H1 (cell line): ENCODE data around the gene VWA5B2. TPM values are rescaled to one million over a fixed set of nuclear protein-coding genes. Genes with fewer than 3 reads are reported as not detected.

ENCODE experiments used
- CTCF ChIA-PET: fragments of 300-600 bp; sonication (Branson Sonifier 250); formaldehyde crosslinking; loops from one replicate; lab custom pipeline; 2021; ENCODE audit not compliant: partially characterized antibody; lab: Charles Lee
- POLR2A ChIA-PET: fragments of 300-600 bp; sonication (Branson Sonifier 250); formaldehyde crosslinking; loops from one replicate; lab custom pipeline; 2021; ENCODE audit warnings: inconsistent platforms; ENCODE audit not compliant: partially characterized antibody; lab: Charles Lee
- DNase-seq, 2 experiments: peaks; one replicate each; pipeline versions ENCODE4 v3.0.0 to v3.0.0-alpha.2; 2010 to 2022; ENCODE audit warnings: low spot score in 2 of 2, low read depth in 1 of 2, mixed read lengths in 1 of 2
- FAIRE-seq: peaks from 2 replicates; lab custom pipeline; 2011; peaks lifted over from hg19 to GRCh38; lab: Jason Lieb, UNC
- H2AFZ ChIP-seq: 2 replicates; pipeline ENCODE4 v1.8.1; 2012; ENCODE audit warnings: low read length, inconsistent platforms
- H2AK5ac ChIP-seq: 2 replicates; pipeline ENCODE4 v1.6.1; 2013; ENCODE audit warnings: low read depth, low read length
- H2BK120ac ChIP-seq: replicated peaks from 2 replicates; pipeline ENCODE3; 2013; ENCODE audit warnings: low read depth, low read length, inconsistent platforms
- H2BK12ac ChIP-seq: 2 replicates; pipeline ENCODE4 v1.6.1; 2013; ENCODE audit warnings: low read depth, low read length
- H2BK15ac ChIP-seq: 2 replicates; pipeline ENCODE4 v1.6.1; 2013; ENCODE audit warnings: low read length
- H2BK20ac ChIP-seq: 2 replicates; pipeline ENCODE4 v1.6.1; 2013; ENCODE audit warnings: low read length
- H2BK5ac ChIP-seq: 2 replicates; pipeline ENCODE4 v1.6.1; 2013; ENCODE audit warnings: low read depth, low read length
- H3K14ac ChIP-seq: 2 replicates; pipeline ENCODE4 v1.6.1; 2013; ENCODE audit warnings: inconsistent platforms; ENCODE audit not compliant: insufficient read length
- H3K18ac ChIP-seq: 2 replicates; pipeline ENCODE4 v1.6.1; 2013; ENCODE audit warnings: low read length; ENCODE audit errors: extremely low read depth
- H3K23ac ChIP-seq: 2 replicates; pipeline ENCODE4 v1.6.1; 2013; ENCODE audit warnings: inconsistent platforms; ENCODE audit not compliant: insufficient read length
- H3K23me2 ChIP-seq: 2 replicates; pipeline ENCODE4 v1.6.1; 2013; ENCODE audit warnings: low read depth, low read length
- H3K27ac ChIP-seq: 2 replicates; pipeline ENCODE4 v1.6.1; 2011; ENCODE audit warnings: low read depth, low read length, inconsistent platforms
- H3K27me3 ChIP-seq, 4 experiments: replicated peaks in 1 of 4; 1 replicate in 1 of 4; 2 replicates in 3 of 4; pipeline versions ENCODE4 v1.6.1 to v1.8.1; 2011 to 2013; ENCODE audit warnings: low read length in 3 of 4, mild to moderate bottlenecking in 3 of 4, inconsistent platforms in 2 of 4, mixed read lengths in 2 of 4, moderate library complexity in 1 of 4; ENCODE audit not compliant: control insufficient read depth in 3 of 4, insufficient read depth in 3 of 4; ENCODE audit errors: extremely low read depth in 1 of 4
- H3K36me3 ChIP-seq, 4 experiments: 2 replicates each; pipeline versions ENCODE4 v1.6.1 to v1.8.1; 2011 to 2013; ENCODE audit warnings: mild to moderate bottlenecking in 4 of 4, low read length in 3 of 4, moderate library complexity in 2 of 4, control low read depth in 1 of 4, inconsistent platforms in 1 of 4; ENCODE audit not compliant: insufficient read depth in 4 of 4, control insufficient read depth in 2 of 4
- H3K4ac ChIP-seq: replicated peaks from 2 replicates; pipeline ENCODE3; 2013; ENCODE audit warnings: low read length, low read depth, mixed read lengths, inconsistent platforms; ENCODE audit not compliant: insufficient read length
- H3K4me1 ChIP-seq, 4 experiments: replicated peaks in 1 of 4; 1 replicate in 1 of 4; 2 replicates in 3 of 4; pipeline versions ENCODE4 v1.6.1 to v1.8.1; 2011 to 2013; ENCODE audit warnings: low read length in 3 of 4, inconsistent platforms in 2 of 4, mixed read lengths in 1 of 4; ENCODE audit not compliant: insufficient read depth in 4 of 4, control insufficient read depth in 3 of 4
- H3K4me2 ChIP-seq, 2 experiments: 2 replicates each; pipeline versions ENCODE4 v1.6.1 to v1.8.1; 2011 to 2013; ENCODE audit warnings: low read depth in 2 of 2, low read length in 2 of 2, control low read depth in 1 of 2, inconsistent platforms in 1 of 2, mild to moderate bottlenecking in 1 of 2; ENCODE audit not compliant: insufficient read depth in 1 of 2
- H3K4me3 ChIP-seq, 4 experiments: fragments of 200-600, 300-600 bp in 1 of 4; sonication (generic), shearing (Covaris generic), sonication (Bioruptor Twin) in 1 of 4; 2 replicates each; pipeline versions ENCODE4 v1.5.1 to v1.8.1; 2011 to 2016; ENCODE audit warnings: low read length in 4 of 4, low read depth in 3 of 4, control low read depth in 2 of 4, inconsistent platforms in 2 of 4, mild to moderate bottlenecking in 2 of 4, mixed read lengths in 1 of 4, moderate library complexity in 1 of 4; ENCODE audit not compliant: insufficient read depth in 2 of 4; ENCODE audit errors: extremely low read depth in 1 of 4
- H3K56ac ChIP-seq: replicated peaks from 2 replicates; pipeline ENCODE3; 2013; ENCODE audit warnings: low read depth, mild to moderate bottlenecking, mixed read lengths, low read length, inconsistent platforms; ENCODE audit not compliant: insufficient read length
- H3K79me1 ChIP-seq: 2 replicates; pipeline ENCODE4 v1.6.1; 2013; ENCODE audit warnings: low read depth, low read length, control low read depth
- H3K79me2 ChIP-seq, 2 experiments: 2 replicates each; pipeline versions ENCODE4 v1.6.1 to v1.8.1; 2012 to 2013; ENCODE audit warnings: low read length in 2 of 2, mild to moderate bottlenecking in 2 of 2, inconsistent platforms in 1 of 2; ENCODE audit not compliant: insufficient read depth in 2 of 2, control insufficient read depth in 1 of 2
- H3K9ac ChIP-seq, 4 experiments: replicated peaks in 1 of 4; 1 replicate in 1 of 4; 2 replicates in 3 of 4; pipeline versions ENCODE4 v1.6.1 to v1.8.1; 2011 to 2013; ENCODE audit warnings: low read depth in 3 of 4, low read length in 3 of 4, control low read depth in 2 of 4, mild to moderate bottlenecking in 2 of 4, moderate library complexity in 2 of 4, inconsistent platforms in 1 of 4; ENCODE audit errors: extremely low read depth in 1 of 4
- H3K9me3 ChIP-seq, 2 experiments: 2 replicates each; pipeline versions ENCODE4 v1.6.1 to v1.8.1; 2012 to 2013; ENCODE audit warnings: mild to moderate bottlenecking in 2 of 2, moderate library complexity in 2 of 2, control low read depth in 1 of 2, inconsistent platforms in 1 of 2, low read depth in 1 of 2, low read length in 1 of 2, mixed read lengths in 1 of 2; ENCODE audit not compliant: insufficient read depth in 2 of 2
- H4K20me1 ChIP-seq, 2 experiments: replicated peaks in 1 of 2; 2 replicates each; pipeline versions ENCODE3 to v1.8.1; 2011 to 2013; ENCODE audit warnings: inconsistent platforms in 2 of 2, low read length in 2 of 2, mild to moderate bottlenecking in 1 of 2; ENCODE audit not compliant: insufficient read depth in 2 of 2, control insufficient read depth in 1 of 2
- H4K5ac ChIP-seq: 2 replicates; pipeline ENCODE4 v1.6.1; 2013; ENCODE audit warnings: low read length, low read depth, mixed read lengths, inconsistent platforms; ENCODE audit not compliant: insufficient read length
- H4K8ac ChIP-seq: 2 replicates; pipeline ENCODE4 v1.8.0; 2013; ENCODE audit warnings: mild to moderate bottlenecking, moderate library complexity, low read length, inconsistent platforms; ENCODE audit not compliant: insufficient read depth; ENCODE audit errors: extremely low read depth
- H4K91ac ChIP-seq: replicated peaks from 2 replicates; pipeline ENCODE3; 2013; ENCODE audit warnings: low read length, mixed read lengths, inconsistent platforms; ENCODE audit not compliant: insufficient read length
- CBX8 ChIP-seq: fragments of 300-800, 300-1000 bp; sonication (generic); IDR thresholded peaks from 2 replicates; pipeline ENCODE4 v1.7.1; 2016; ENCODE audit warnings: low read depth, low read length, borderline replicate concordance
- CTCF ChIP-seq, 3 experiments: IDR thresholded peaks; 1 replicate in 2 of 3; 2 replicates in 1 of 3; pipeline versions ENCODE4 v1.5.1 to v1.6.1; 2011; ENCODE audit warnings: low read length in 3 of 3, mild to moderate bottlenecking in 3 of 3, inconsistent platforms in 2 of 3, low read depth in 1 of 3, moderate library complexity in 1 of 3; ENCODE audit not compliant: insufficient read depth in 1 of 3; ENCODE audit errors: control extremely low read depth in 1 of 3
- GABPA ChIP-seq: IDR thresholded peaks from 2 replicates; pipeline ENCODE4 v1.6.1; 2011; ENCODE audit warnings: mild to moderate bottlenecking, low read length, moderate library complexity, borderline replicate concordance; ENCODE audit not compliant: insufficient read depth
- HDAC6 ChIP-seq: IDR thresholded peaks from one replicate; pipeline ENCODE4 v1.7.1; 2012; ENCODE audit warnings: low read depth, mild to moderate bottlenecking, inconsistent platforms, low read length, moderate library complexity
- JUN ChIP-seq: IDR thresholded peaks from 2 replicates; pipeline ENCODE4 v1.6.1; 2011; ENCODE audit warnings: low read depth, mild to moderate bottlenecking, improper control_type of control experiment, low read length
- NRF1 ChIP-seq: IDR thresholded peaks from 2 replicates; pipeline ENCODE4 v1.6.1; 2011; ENCODE audit warnings: mild to moderate bottlenecking, low read depth, low read length, improper control_type of control experiment
- PHF8 ChIP-seq: fragments of 200-600 bp; sonication (generic); conservative IDR thresholded peaks from 2 replicates; pipeline ENCODE4 v1.7.1; 2012; ENCODE audit warnings: low read depth, mild to moderate bottlenecking, inconsistent platforms, low read length, moderate library complexity
- WGBS, 2 experiments: shearing (Covaris generic) in 1 of 2; methylation state at CpG; one replicate each; pipeline versions ENCODE4 v1.1.6 to v1.1.7; 2013 to 2015; ENCODE audit warnings: low lambda C conversion rate in 2 of 2, mixed read lengths in 2 of 2, inconsistent platforms in 1 of 2, low coverage in 1 of 2, missing lambda C conversion rate in 1 of 2; ENCODE audit not compliant: insufficient replicate concordance in 2 of 2, insufficient coverage in 1 of 2, insufficient read length in 1 of 2; ENCODE audit errors: extremely low coverage in 1 of 2, missing lambda C conversion rate in 1 of 2; 5-methylcytosine and 5-hydroxymethylcytosine counted together
- polyA plus RNA-seq, 7 experiments: library from polyadenylated mRNA; depleted of rRNA in 3 of 7; stranded (reverse) in 5 of 7; unstranded in 2 of 7; fragments of >200 nt in 5 of 7; fragments of 200-250 nt in 2 of 7; gene quantifications; 1 replicate in 5 of 7; 2 replicates in 1 of 7; 4 replicates in 1 of 7; pipeline versions ENCODE4 v1.2.1 to v1.2.3, GENCODE V29; 2011 to 2013; ENCODE audit warnings: missing spikeins in 2 of 7, mixed read lengths in 2 of 7
- total RNA-seq: library from RNA; stranded (reverse); fragmentation: NEBNext Ultra II Directional; extraction: Animal tissue kit (Norgen Biotek cat#: 25700); gene quantifications from 2 replicates; pipeline ENCODE4 v1.2.1, GENCODE V29; 2021
- TF ChIP-seq, protein P1 (sequence below): IDR thresholded peaks from 2 replicates; pipeline ENCODE4 v1.6.1; 2012; ENCODE audit warnings: low read length, inconsistent platforms

The VWA5B2 gene
- total and polyA plus RNA-seq, 2 of the 8 experiments (the other 6 are each of a cell fraction or from before 2014, with no cell fraction given) = 0.53 to 0.56 TPM

DNA sequence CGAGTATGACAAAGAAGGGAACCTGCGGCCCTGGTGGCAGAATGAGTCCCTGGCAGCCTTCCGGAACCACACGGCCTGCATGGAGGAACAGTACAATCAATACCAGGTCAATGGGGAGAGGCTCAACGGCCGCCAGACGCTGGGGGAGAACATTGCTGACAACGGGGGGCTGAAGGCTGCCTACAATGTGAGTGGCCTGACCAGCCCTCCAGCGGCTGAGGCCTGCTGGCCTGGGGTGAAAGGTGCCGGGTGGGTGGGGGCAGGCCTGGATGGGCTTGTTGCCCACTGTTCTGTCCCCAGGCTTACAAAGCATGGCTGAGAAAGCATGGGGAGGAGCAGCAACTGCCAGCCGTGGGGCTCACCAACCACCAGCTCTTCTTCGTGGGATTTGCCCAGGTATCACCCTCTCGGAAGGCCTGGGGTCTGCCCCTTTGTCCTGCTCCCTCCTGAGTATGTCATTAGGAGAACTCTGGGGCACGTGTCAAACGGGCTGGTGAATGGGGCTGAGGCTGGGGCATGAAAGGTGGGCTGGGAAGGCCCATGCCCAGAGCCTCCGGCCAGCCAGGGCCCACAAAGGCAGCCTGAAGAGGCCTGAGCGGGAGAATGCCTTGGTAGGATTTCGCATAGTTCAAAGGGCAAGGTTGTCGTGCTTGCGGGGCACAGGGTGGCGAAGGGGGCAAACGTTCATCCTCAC, 61.8 kb downstream of the VWA5B2 start:
- no peaks in the 10 kb centered on the region for H3K36me3 ChIP-seq
- H3K23me2 ChIP-seq = no peaks in the 10 kb centered on the region
- H3K18ac ChIP-seq = no peak overlapping the region
- H2AK5ac ChIP-seq = no peak overlapping the region
- H3K9ac ChIP-seq = no peak overlapping the region
- no peak overlapping the region for H2BK120ac ChIP-seq
- H3K79me2 ChIP-seq = no peaks in the 10 kb centered on the region
- DNase-seq (no peak), FAIRE-seq (no peak)
- no peaks in the 10 kb centered on the region for H3K79me1 ChIP-seq
- peak overlapping the region; percentile 64; the same call in 1 of the 2 replicates for H4K8ac ChIP-seq
- POLR2A ChIA-PET = interaction anchor here (0.6 to 1.1 kb wide), 3 partner anchors 35 to 105 kb away, joined by 3 read pairs; partner anchors contain the start of gene ABCF3
- no peak overlapping the region for H3K27ac ChIP-seq
- peak overlapping the region; percentile 54 for H4K91ac ChIP-seq
- no peak overlapping the region for H2BK12ac ChIP-seq
- no peaks in the 10 kb centered on the region for H4K20me1 ChIP-seq
- H2BK20ac ChIP-seq = no peak overlapping the region
- no peaks in the 10 kb centered on the region for H3K27me3 ChIP-seq
- no peak overlapping the region for H3K4ac ChIP-seq
- no peak overlapping the region for H3K14ac ChIP-seq
- no peak overlapping the region for H3K4me2 ChIP-seq
- no peaks in the 10 kb centered on the region for H3K4me1 ChIP-seq
- no peak overlapping the region for H2AFZ ChIP-seq
- H3K56ac ChIP-seq = no peak overlapping the region
- H3K9me3 ChIP-seq = no peaks in the 10 kb centered on the region
- no peak overlapping the region for H4K5ac ChIP-seq
- no peak overlapping the region for H2BK5ac ChIP-seq
- H3K4me3 ChIP-seq = no peak overlapping the region
- CTCF ChIA-PET = interaction anchor here (0.6 to 8.3 kb wide), 14 partner anchors 8 to 393 kb away, joined by 3 to 52 read pairs (median 4); partner anchors contain the start of genes CAMK2N2, EEF1AKMT4 and VWA5B2
- WGBS, 2 experiments = 91% methylated on average over 21 of the region's 22 CpGs; no CpG with 5 or more reads in 1 of the 2 experiments
- H3K23ac ChIP-seq = no peak overlapping the region
- H2BK15ac ChIP-seq = no peak overlapping the region
- TF ChIP-seq CTCF (IDR thresholded peaks at IDR 0.05; ENCODE audit: control extremely low read depth in 1 of 3, insufficient read depth in 1 of 3, low read depth in 1 of 3, low read length in 3 of 3) (no peak), JUN (no peak), CBX8 (no peak), GABPA (no peak), PHF8 (no peak), HDAC6 (no peak), NRF1 (no peak)
- TF ChIP-seq, protein P1, sequence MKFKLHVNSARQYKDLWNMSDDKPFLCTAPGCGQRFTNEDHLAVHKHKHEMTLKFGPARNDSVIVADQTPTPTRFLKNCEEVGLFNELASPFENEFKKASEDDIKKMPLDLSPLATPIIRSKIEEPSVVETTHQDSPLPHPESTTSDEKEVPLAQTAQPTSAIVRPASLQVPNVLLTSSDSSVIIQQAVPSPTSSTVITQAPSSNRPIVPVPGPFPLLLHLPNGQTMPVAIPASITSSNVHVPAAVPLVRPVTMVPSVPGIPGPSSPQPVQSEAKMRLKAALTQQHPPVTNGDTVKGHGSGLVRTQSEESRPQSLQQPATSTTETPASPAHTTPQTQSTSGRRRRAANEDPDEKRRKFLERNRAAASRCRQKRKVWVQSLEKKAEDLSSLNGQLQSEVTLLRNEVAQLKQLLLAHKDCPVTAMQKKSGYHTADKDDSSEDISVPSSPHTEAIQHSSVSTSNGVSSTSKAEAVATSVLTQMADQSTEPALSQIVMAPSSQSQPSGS = no peak
